ENCODE results near the gene BTAF1. TPM values are rescaled to one million over a fixed set of nuclear protein-coding genes. Genes with fewer than 3 reads are reported as not detected.
A peak's percentile ranks its signal among the peaks of the same experiment; 100 is the strongest.
"Not testable (repeated sequence)": the region's sequence is repeated elsewhere in the genome, so short reads cannot be mapped to it uniquely, and the experiment has no call there.

BTAF1 gene
- total and polyA plus RNA-seq, 5 donors from 2014 or later: 7.5 to 75.4 (median 8.1) TPM

- H3K27ac Mint-ChIP-seq: no peak overlapping the region
- Histone ChIP-seq H3K4me1 (ENCODE audit: control insufficient read depth, insufficient read depth, low read length, poor library complexity, severe bottlenecking) (peaks cover 14% of the 10 kb centered on the region), H3K4me3 (ENCODE audit: low read depth, low read length) (no peak overlapping the region), H3K27me3 (ENCODE audit: control insufficient read depth, insufficient read depth, low read length) (peaks cover 10% of the 10 kb centered on the region), H3K9me3 (ENCODE audit: control insufficient read depth in 2 of 2, low read length in 2 of 2) (no peaks in the 10 kb centered on the region), H3K27ac (ENCODE audit: insufficient read depth, low read length, poor library complexity, severe bottlenecking) (no peak overlapping the region), H3K36me3 (ENCODE audit: control insufficient read depth, insufficient read depth, low read length) (no peaks in the 10 kb centered on the region)
- ATAC-seq (ENCODE audit: low read depth in 2 of 2): no peak
- H3K4me3 Mint-ChIP-seq: peak overlapping the region in 1 of 4 donors; percentile 23
- peaks cover 37% of the 10 kb centered on the region for H3K27me3 Mint-ChIP-seq
- H3K4me1 Mint-ChIP-seq: peaks cover 6 to 14% (median 10%) of the 10 kb centered on the region in 4 donors
- peaks cover 0 to 8% (median 3%) of the 10 kb centered on the region in 7 donors for H3K9me3 Mint-ChIP-seq
- DNase-seq: no peak
- H3K36me3 Mint-ChIP-seq: peaks cover 3% of the 10 kb centered on the region
Observed at GRCh38 chr10:91885362-91886079, 38.0 kb upstream of the BTAF1 start.

DNA sequence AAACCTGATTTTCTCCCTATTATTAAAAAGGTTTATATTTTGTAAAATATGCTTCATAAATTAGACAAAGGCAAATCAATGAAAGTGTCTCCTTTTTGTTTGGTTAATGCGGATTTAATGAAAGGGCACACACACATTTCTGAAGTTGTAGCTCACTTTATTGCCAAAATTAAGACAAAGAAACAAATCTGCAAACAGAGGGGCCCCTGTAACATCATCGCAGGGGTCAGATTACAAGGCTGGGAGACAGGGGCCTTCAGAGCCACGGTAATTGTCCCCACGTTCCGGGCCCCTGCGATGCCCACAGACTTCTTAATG, 36.7 kb upstream of the BTAF1 start:
- H3K9me3 ChIP-seq (ENCODE audit: control insufficient read depth in 2 of 2, low read length in 2 of 2): no peaks in the 10 kb centered on the region
- Mint-ChIP-seq H3K4me3 (peak overlapping the region; percentile 77 to 91 (median 83)), H3K9me3 (no peaks in the 10 kb centered on the region), H3K27me3 (peaks cover 40% of the 10 kb centered on the region), H3K4me1 (peaks cover 6 to 14% (median 10%) of the 10 kb centered on the region in 4 donors), H3K36me3 (no peaks in the 10 kb centered on the region), H3K27ac (peak overlapping the region in 1 of 3 donors; percentile 38)
- peaks cover 11% of the 10 kb centered on the region for H3K27me3 ChIP-seq (ENCODE audit: control insufficient read depth, insufficient read depth, low read length)
- no peak overlapping the region for H3K27ac ChIP-seq (ENCODE audit: insufficient read depth, low read length, poor library complexity, severe bottlenecking)
- DNase-seq: no peak
- peaks cover 14% of the 10 kb centered on the region for H3K4me1 ChIP-seq (ENCODE audit: control insufficient read depth, insufficient read depth, low read length, poor library complexity, severe bottlenecking)
- no peak for ATAC-seq (ENCODE audit: low read depth in 2 of 2)
- no peaks in the 10 kb centered on the region for H3K36me3 ChIP-seq (ENCODE audit: control insufficient read depth, insufficient read depth, low read length)
- H3K4me3 ChIP-seq (ENCODE audit: low read depth, low read length): no peak overlapping the region

- H3K4me1 Mint-ChIP-seq: peaks cover 6 to 14% (median 10%) of the 10 kb centered on the region in 4 donors
- Histone ChIP-seq H3K27ac (ENCODE audit: insufficient read depth, low read length, poor library complexity, severe bottlenecking) (no peak overlapping the region), H3K27me3 (ENCODE audit: control insufficient read depth, insufficient read depth, low read length) (peaks cover 11% of the 10 kb centered on the region), H3K36me3 (ENCODE audit: control insufficient read depth, insufficient read depth, low read length) (no peaks in the 10 kb centered on the region), H3K4me3 (ENCODE audit: low read depth, low read length) (peak overlapping the region; percentile 82), H3K4me1 (ENCODE audit: control insufficient read depth, insufficient read depth, low read length, poor library complexity, severe bottlenecking) (peaks cover 14% of the 10 kb centered on the region), H3K9me3 (ENCODE audit: control insufficient read depth in 2 of 2, low read length in 2 of 2) (no peaks in the 10 kb centered on the region)
- peak in 2 of 3 donors; percentile 13 to 47 for DNase-seq
- H3K36me3 Mint-ChIP-seq: no peaks in the 10 kb centered on the region
- H3K4me3 Mint-ChIP-seq: peak overlapping the region; percentile 82 to 93 (median 91)
- no peaks in the 10 kb centered on the region for H3K9me3 Mint-ChIP-seq
- peak; percentile 48 to 56 for ATAC-seq (ENCODE audit: low read depth in 2 of 2)
- peak overlapping the region; percentile 38 to 83 (median 68) for H3K27ac Mint-ChIP-seq
- peaks cover 40% of the 10 kb centered on the region for H3K27me3 Mint-ChIP-seq
Observed at GRCh38 chr10:91887272-91888076, 36.1 kb upstream of the BTAF1 start.

GRCh38 chr10:91891125-91892001, 32.2 kb upstream of the BTAF1 start:
- Mint-ChIP-seq H3K36me3 (no peaks in the 10 kb centered on the region), H3K27me3 (peaks cover 32% of the 10 kb centered on the region), H3K4me1 (peaks cover 6 to 19% (median 11%) of the 10 kb centered on the region in 4 donors), H3K4me3 (no peak overlapping the region), H3K27ac (no peak overlapping the region), H3K9me3 (no peaks in the 10 kb centered on the region)
- H3K4me1 ChIP-seq (ENCODE audit: control insufficient read depth, insufficient read depth, low read length, poor library complexity, severe bottlenecking): peaks cover 14% of the 10 kb centered on the region
- no peak overlapping the region for H3K4me3 ChIP-seq (ENCODE audit: low read depth, low read length)
- ATAC-seq (ENCODE audit: low read depth in 2 of 2) (no peak), DNase-seq (no peak)
- H3K27me3 ChIP-seq (ENCODE audit: control insufficient read depth, insufficient read depth, low read length): peaks cover 13% of the 10 kb centered on the region
- no peaks in the 10 kb centered on the region for H3K9me3 ChIP-seq (ENCODE audit: control insufficient read depth in 2 of 2, low read length in 2 of 2)
- no peaks in the 10 kb centered on the region for H3K36me3 ChIP-seq (ENCODE audit: control insufficient read depth, insufficient read depth, low read length)
- H3K27ac ChIP-seq (ENCODE audit: insufficient read depth, low read length, poor library complexity, severe bottlenecking): no peak overlapping the region

DNA sequence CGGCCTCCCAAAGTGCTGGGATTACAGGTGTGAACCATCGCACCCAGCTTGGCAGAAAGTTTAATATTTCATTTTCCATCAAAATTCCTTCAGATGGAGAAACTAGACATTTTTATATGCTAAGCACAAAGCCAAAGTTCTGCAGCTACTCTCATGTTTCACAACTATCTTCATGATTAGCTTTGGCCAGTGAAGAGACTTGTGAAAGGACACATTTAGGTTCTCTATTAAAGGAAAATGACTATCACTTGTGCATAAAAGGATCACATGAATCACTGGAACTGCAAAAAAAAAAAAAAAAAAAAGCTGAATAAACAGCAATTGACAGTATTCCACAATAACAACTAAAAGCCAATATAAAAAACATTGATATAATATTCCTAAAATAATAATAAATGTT, 30.5 kb upstream of the BTAF1 start:
- Histone ChIP-seq H3K9me3 (ENCODE audit: control insufficient read depth in 2 of 2, low read length in 2 of 2) (no peaks in the 10 kb centered on the region), H3K36me3 (ENCODE audit: control insufficient read depth, insufficient read depth, low read length) (no peaks in the 10 kb centered on the region), H3K4me1 (ENCODE audit: control insufficient read depth, insufficient read depth, low read length, poor library complexity, severe bottlenecking) (peaks cover 3% of the 10 kb centered on the region), H3K27me3 (ENCODE audit: control insufficient read depth, insufficient read depth, low read length) (peaks cover 12% of the 10 kb centered on the region), H3K4me3 (ENCODE audit: low read depth, low read length) (no peak overlapping the region), H3K27ac (ENCODE audit: insufficient read depth, low read length, poor library complexity, severe bottlenecking) (no peak overlapping the region)
- no peak overlapping the region for H3K4me3 Mint-ChIP-seq
- H3K36me3 Mint-ChIP-seq: no peaks in the 10 kb centered on the region
- DNase-seq: no peak
- no peak for ATAC-seq (ENCODE audit: low read depth in 2 of 2)
- peaks cover under 1 to 12% (median 4%) of the 10 kb centered on the region in 4 donors for H3K4me1 Mint-ChIP-seq
- H3K27me3 Mint-ChIP-seq: peaks cover 23% of the 10 kb centered on the region
- H3K9me3 Mint-ChIP-seq: no peaks in the 10 kb centered on the region
- no peak overlapping the region for H3K27ac Mint-ChIP-seq

- H3K36me3 ChIP-seq (ENCODE audit: control insufficient read depth, insufficient read depth, low read length); ATAC-seq (ENCODE audit: low read depth in 2 of 2); H3K4me1 ChIP-seq (ENCODE audit: control insufficient read depth, insufficient read depth, low read length, poor library complexity, severe bottlenecking); H3K4me3 ChIP-seq (ENCODE audit: low read depth, low read length); H3K4me1 Mint-ChIP-seq; H3K27ac ChIP-seq (ENCODE audit: insufficient read depth, low read length, poor library complexity, severe bottlenecking); H3K36me3 Mint-ChIP-seq; H3K9me3 Mint-ChIP-seq; H3K27ac Mint-ChIP-seq; H3K4me3 Mint-ChIP-seq; H3K9me3 ChIP-seq (ENCODE audit: control insufficient read depth in 2 of 2, low read length in 2 of 2): not testable (repeated sequence)
- DNase-seq: peak in 1 of 3 donors; percentile 20
- peaks cover 11% of the 10 kb centered on the region for H3K27me3 ChIP-seq (ENCODE audit: control insufficient read depth, insufficient read depth, low read length)
- peaks cover 21% of the 10 kb centered on the region for H3K27me3 Mint-ChIP-seq
Observed at GRCh38 chr10:91894261-91894685, 29.3 kb upstream of the BTAF1 start.

DNA sequence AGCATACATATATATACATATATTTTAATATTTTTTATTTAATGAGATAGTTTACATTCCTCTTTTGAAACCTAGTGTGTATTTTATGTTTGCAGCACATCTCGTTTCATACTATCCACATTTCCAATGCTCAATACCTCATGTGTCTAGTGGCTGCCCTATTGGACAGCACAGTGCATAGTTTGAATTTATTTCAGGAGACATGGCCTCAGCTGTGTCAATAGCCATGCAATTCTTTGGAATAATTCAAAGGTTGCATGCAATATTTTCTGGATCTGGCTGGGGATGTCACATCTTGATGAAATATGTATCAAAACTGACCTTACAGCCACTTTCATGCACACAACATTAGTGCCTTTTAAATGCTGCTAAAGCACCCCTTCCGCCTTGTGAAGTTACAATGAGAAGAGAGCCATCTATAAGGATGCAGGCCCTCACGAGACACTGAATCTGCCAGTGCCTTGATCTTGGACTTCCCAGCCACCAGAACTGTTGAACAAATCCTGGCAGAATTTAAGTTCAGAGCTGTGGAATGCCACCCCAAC, 27.3 kb upstream of the BTAF1 start:
- no peak for DNase-seq
- Mint-ChIP-seq H3K27ac (no peak overlapping the region), H3K4me3 (no peak overlapping the region), H3K9me3 (peaks cover 0 to 2% (median 0%) of the 10 kb centered on the region in 7 donors), H3K27me3 (peaks cover 9% of the 10 kb centered on the region), H3K4me1 (peaks cover 0 to 5% (median 2%) of the 10 kb centered on the region in 4 donors), H3K36me3 (no peaks in the 10 kb centered on the region)
- Histone ChIP-seq H3K9me3 (ENCODE audit: control insufficient read depth in 2 of 2, low read length in 2 of 2) (no peaks in the 10 kb centered on the region), H3K4me3 (ENCODE audit: low read depth, low read length) (no peak overlapping the region), H3K27me3 (ENCODE audit: control insufficient read depth, insufficient read depth, low read length) (peaks cover 4% of the 10 kb centered on the region), H3K4me1 (ENCODE audit: control insufficient read depth, insufficient read depth, low read length, poor library complexity, severe bottlenecking) (no peaks in the 10 kb centered on the region), H3K36me3 (ENCODE audit: control insufficient read depth, insufficient read depth, low read length) (no peaks in the 10 kb centered on the region), H3K27ac (ENCODE audit: insufficient read depth, low read length, poor library complexity, severe bottlenecking) (no peak overlapping the region)
- no peak for ATAC-seq (ENCODE audit: low read depth in 2 of 2)
